HL-60 (cell line): ENCODE measurements around the gene AGPAT3.

Experiments
- DNase-seq, 2 experiments: peaks; one replicate each; pipeline ENCODE4 v3.0.0-alpha.2; 2010 to 2020; ENCODE audit warnings: low read depth in 1 of 2, low spot score in 1 of 2
- H3K27ac ChIP-seq: fragments of 250-450 bp; sonication (Bioruptor Pico); replicated peaks from 2 replicates; pipeline ENCODE4 v1.5.1; 2020; ENCODE audit warnings: mild to moderate bottlenecking, moderate library complexity
- H3K27me3 ChIP-seq: fragments of 250-450 bp; sonication (Bioruptor Pico); 2 replicates; pipeline ENCODE4 v1.5.1; 2021; ENCODE audit warnings: mild to moderate bottlenecking, moderate library complexity; ENCODE audit not compliant: insufficient read depth, poor library complexity, severe bottlenecking
- H3K4me3 ChIP-seq: replicated peaks from 2 replicates; pipeline ENCODE4 v1.5.1; 2011; ENCODE audit warnings: mild to moderate bottlenecking, control low read depth, low read length; ENCODE audit not compliant: insufficient read depth
- GABPA ChIP-seq: IDR thresholded peaks from 2 replicates; pipeline ENCODE4 v1.6.1; 2012; ENCODE audit warnings: low read depth
- POLR2AphosphoS5 ChIP-seq: IDR thresholded peaks from 2 replicates; pipeline ENCODE4 v1.6.1; 2012; ENCODE audit warnings: low read depth
- SPI1 ChIP-seq: IDR thresholded peaks from 2 replicates; pipeline ENCODE4 v1.6.1; 2012; ENCODE audit warnings: low read depth, mild to moderate bottlenecking, borderline replicate concordance
- TF ChIP-seq, protein P1 (sequence below): IDR thresholded peaks from one replicate; pipeline ENCODE4 v1.5.1; 2011; ENCODE audit warnings: low read length, control low read depth, inconsistent platforms; ENCODE audit not compliant: insufficient read depth
- TF ChIP-seq, protein P2 (sequence below): IDR thresholded peaks from 2 replicates; pipeline ENCODE4 v1.6.1; 2012; ENCODE audit warnings: low read depth; ENCODE audit not compliant: insufficient replicate concordance

AGPAT3 gene

DNA sequence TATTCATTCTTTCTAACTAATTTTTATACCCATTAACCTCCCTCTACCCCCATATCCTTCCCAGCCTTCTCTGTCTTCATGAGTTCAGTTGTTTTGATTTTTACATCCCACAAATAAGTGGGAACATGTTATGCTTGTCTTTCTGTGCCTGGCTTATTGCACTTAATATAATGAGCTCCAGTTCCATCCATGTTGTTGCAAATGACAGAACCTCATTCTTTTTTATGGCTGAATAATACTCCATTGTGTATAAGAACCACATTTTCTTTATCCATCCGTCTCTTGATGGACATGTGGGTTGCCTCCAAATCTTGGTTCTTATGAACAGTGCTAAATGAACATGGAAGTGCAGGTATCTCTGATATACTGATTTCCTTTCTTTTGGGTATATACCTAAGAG is 21.5 kb downstream of the AGPAT3 start:
- DNase-seq: no peak
- no peak overlapping the region for H3K4me3 ChIP-seq
- TF ChIP-seq, protein P1, sequence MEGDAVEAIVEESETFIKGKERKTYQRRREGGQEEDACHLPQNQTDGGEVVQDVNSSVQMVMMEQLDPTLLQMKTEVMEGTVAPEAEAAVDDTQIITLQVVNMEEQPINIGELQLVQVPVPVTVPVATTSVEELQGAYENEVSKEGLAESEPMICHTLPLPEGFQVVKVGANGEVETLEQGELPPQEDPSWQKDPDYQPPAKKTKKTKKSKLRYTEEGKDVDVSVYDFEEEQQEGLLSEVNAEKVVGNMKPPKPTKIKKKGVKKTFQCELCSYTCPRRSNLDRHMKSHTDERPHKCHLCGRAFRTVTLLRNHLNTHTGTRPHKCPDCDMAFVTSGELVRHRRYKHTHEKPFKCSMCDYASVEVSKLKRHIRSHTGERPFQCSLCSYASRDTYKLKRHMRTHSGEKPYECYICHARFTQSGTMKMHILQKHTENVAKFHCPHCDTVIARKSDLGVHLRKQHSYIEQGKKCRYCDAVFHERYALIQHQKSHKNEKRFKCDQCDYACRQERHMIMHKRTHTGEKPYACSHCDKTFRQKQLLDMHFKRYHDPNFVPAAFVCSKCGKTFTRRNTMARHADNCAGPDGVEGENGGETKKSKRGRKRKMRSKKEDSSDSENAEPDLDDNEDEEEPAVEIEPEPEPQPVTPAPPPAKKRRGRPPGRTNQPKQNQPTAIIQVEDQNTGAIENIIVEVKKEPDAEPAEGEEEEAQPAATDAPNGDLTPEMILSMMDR: no peak
- TF ChIP-seq, protein P2, sequence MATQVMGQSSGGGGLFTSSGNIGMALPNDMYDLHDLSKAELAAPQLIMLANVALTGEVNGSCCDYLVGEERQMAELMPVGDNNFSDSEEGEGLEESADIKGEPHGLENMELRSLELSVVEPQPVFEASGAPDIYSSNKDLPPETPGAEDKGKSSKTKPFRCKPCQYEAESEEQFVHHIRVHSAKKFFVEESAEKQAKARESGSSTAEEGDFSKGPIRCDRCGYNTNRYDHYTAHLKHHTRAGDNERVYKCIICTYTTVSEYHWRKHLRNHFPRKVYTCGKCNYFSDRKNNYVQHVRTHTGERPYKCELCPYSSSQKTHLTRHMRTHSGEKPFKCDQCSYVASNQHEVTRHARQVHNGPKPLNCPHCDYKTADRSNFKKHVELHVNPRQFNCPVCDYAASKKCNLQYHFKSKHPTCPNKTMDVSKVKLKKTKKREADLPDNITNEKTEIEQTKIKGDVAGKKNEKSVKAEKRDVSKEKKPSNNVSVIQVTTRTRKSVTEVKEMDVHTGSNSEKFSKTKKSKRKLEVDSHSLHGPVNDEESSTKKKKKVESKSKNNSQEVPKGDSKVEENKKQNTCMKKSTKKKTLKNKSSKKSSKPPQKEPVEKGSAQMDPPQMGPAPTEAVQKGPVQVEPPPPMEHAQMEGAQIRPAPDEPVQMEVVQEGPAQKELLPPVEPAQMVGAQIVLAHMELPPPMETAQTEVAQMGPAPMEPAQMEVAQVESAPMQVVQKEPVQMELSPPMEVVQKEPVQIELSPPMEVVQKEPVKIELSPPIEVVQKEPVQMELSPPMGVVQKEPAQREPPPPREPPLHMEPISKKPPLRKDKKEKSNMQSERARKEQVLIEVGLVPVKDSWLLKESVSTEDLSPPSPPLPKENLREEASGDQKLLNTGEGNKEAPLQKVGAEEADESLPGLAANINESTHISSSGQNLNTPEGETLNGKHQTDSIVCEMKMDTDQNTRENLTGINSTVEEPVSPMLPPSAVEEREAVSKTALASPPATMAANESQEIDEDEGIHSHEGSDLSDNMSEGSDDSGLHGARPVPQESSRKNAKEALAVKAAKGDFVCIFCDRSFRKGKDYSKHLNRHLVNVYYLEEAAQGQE: no peak
- no peak for TF ChIP-seq POLR2AphosphoS5
- no peak for TF ChIP-seq GABPA
- TF ChIP-seq SPI1: no peak
- no peaks in the 10 kb centered on the region for H3K27me3 ChIP-seq
- no peak overlapping the region for H3K27ac ChIP-seq

DNA sequence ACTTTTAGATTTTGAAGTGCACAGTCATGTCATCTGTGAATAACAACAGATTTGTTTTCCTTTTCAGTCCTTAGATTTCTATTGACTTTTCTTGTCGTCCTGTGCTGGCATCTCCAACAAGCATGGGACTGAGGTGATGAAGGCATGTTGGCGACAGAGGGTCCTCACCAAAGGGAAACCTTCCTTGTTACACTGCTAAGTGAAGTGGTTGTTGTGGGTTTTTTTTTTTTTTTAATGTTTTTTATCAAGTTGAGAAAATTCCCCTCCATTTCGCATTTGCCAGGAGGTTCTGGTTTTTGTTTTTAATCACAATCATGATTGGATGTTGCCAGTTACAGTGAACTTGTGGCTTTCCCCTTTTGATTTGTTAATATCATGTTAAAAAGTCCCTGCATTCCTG is 24.0 kb downstream of the AGPAT3 start:
- Histone ChIP-seq H3K4me3 (no peak overlapping the region), H3K27ac (no peak overlapping the region), H3K27me3 (no peaks in the 10 kb centered on the region)

DNA sequence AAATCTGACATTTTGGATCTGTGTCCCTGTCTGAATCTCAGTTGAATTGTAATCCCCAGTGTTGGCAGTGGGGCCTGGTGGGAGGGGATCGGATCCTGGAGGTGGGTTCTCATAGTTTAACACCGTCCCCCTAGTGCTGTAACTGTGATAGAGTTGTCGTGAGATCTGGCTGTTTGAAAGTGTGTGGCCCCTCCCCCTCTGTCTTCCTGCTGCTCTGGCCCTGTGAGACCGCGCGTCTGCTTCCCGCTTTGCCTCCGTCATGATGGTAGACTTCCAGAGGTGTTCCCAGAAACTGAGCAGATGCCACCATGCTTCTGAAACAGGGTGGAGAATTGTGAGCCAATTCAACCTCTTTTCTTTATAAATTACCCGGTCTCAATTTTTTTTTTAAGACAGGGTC is 25.0 kb downstream of the AGPAT3 start:
- no peak for TF ChIP-seq POLR2AphosphoS5
- TF ChIP-seq GABPA: no peak
- TF ChIP-seq, protein P2: no peak
- no peak for TF ChIP-seq SPI1
- TF ChIP-seq, protein P1: no peak
- Histone ChIP-seq H3K27ac (no peak overlapping the region), H3K4me3 (no peak overlapping the region), H3K27me3 (no peaks in the 10 kb centered on the region)
- DNase-seq: no peak

More for the DNA sequence above, 24.0 kb downstream of the AGPAT3 start:
- TF ChIP-seq GABPA (no peak), POLR2AphosphoS5 (no peak), SPI1 (no peak)
- TF ChIP-seq, protein P1: no peak
- TF ChIP-seq, protein P2: no peak
- DNase-seq: no peak
